Stimulated activated CD4-positive, alpha-beta T cell treated with anti-CD3 and anti-CD28 coated beads, TNF-alpha, amount 100 ng/mL, for 24 hours (primary cell): ENCODE measurements around the gene MKRN2.
"Not testable (repeated sequence)": the region's sequence is repeated elsewhere in the genome, so short reads cannot be mapped to it uniquely, and the experiment has no call there.

Source experiments
- DNase-seq, 3 experiments: peaks; one replicate each; pipeline ENCODE4 v3.0.0-alpha.2; 2020; ENCODE audit warnings: low read depth in 3 of 3

Gene MKRN2

DNA sequence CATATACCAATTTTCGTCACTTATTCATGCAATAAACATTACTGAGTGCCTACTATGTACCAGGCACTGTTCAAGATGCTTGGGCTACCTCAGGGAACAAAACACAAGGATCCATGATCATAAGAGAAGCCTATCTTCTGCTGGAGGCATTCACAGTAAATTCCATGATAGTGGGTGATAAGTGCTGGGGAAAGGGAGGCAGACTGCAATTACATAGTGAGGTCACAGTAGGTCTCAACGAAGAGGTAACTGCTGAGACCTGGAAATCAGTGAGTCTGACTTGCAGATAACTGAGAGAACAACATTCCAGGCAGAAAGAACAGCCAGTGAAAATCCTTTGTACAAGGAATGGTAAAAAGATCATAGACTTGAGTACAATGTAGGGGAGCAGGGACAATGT lies 73.4 kb downstream of the MKRN2 start:
- DNase-seq: no peak

DNA sequence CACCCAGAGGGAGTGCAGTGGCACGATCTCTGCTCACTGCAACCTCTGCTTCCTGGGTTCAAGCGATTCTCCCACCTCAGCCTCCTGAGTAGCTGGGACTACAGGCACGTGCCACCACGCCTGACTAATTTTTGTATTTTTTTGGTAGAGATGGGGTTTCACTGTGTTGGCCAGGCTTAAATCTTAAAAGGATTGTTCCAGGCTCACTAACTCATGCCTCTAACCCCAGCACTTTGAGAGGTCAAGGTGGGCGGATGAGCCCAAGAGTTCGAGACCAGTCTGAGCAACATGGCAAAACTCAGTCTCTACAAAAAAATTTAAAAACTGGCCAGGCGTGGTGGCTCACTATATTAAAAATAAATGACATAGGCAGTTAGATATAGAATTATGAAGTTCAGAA lies 74.0 kb downstream of the MKRN2 start:
- not testable (repeated sequence) for DNase-seq

- DNase-seq: no peak
Measured at GRCh38 chr3:12632523-12632922, 75.6 kb downstream of the MKRN2 start.

DNA sequence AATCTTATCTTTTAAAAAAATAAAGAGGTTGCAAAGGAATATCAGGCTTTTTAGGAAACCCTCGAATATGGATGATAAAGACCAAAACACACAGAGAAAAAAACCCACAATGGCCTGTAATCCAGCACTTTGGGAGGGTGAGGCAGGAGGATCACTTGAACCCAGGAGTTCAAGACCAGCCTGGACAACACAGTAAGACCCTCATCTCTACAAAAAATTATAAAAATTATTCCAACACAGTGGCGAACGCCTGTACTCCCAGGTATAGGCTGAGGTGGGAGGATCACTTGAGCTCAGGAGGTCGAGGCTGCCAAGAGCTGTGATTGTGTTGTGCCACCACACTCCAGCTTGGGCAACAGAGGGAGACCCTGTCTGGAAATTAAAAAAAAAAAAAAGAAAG lies 76.2 kb downstream of the MKRN2 start:
- DNase-seq: no peak
